GM12878 (cell line): ENCODE results near the gene PLPP2. TPM values are rescaled to one million over a fixed set of nuclear protein-coding genes. Genes with fewer than 3 reads are reported as not detected.

Experiments
- HSF1 ChIP-seq: fragments of 150-350 bp; IDR thresholded peaks from 2 replicates; pipeline ENCODE4 v1.6.1; 2014; ENCODE audit warnings: mild to moderate bottlenecking, low read depth, low read length
- JUND ChIP-seq: IDR thresholded peaks from 2 replicates; pipeline ENCODE4 v1.6.1; 2012; ENCODE audit warnings: low read depth, mild to moderate bottlenecking, low read length, improper control_type of control experiment, moderate library complexity
- PML ChIP-seq: IDR thresholded peaks from 2 replicates; pipeline ENCODE4 v1.6.1; 2012; ENCODE audit warnings: low read length, inconsistent platforms
- SKIL ChIP-seq: fragments of 450-650 bp; IDR thresholded peaks from 2 replicates; pipeline ENCODE4 v1.6.1; 2017; ENCODE audit warnings: mild to moderate bottlenecking, low read depth, inconsistent platforms; ENCODE audit not compliant: poor library complexity, severe bottlenecking
- ZBTB33 ChIP-seq: fragments of 450-650 bp; IDR thresholded peaks from 2 replicates; pipeline ENCODE4 v1.6.1; 2017; ENCODE audit warnings: mild to moderate bottlenecking
- ZBTB40 ChIP-seq: fragments of 450-650 bp; IDR thresholded peaks from 2 replicates; pipeline ENCODE4 v1.6.1; 2016; ENCODE audit warnings: mild to moderate bottlenecking, moderate library complexity, borderline replicate concordance
- polyA plus RNA-seq, 11 experiments: library from polyadenylated mRNA; depleted of rRNA in 4 of 11; unstranded in 6 of 11; stranded (reverse) in 5 of 11; fragments of >200 nt; fragmentation: Nextera tagmentation in 4 of 11; fragmentation: Illumina TruSeq in 1 of 11; extraction: Ambion mirVana in 4 of 11; extraction: Trizol in 1 of 11; gene quantifications; 1 replicate in 1 of 11; 2 replicates in 10 of 11; pipeline versions ENCODE4 v1.2.1 to v1.2.3, GENCODE V29; 2011 to 2016; ENCODE audit warnings: inconsistent platforms in 2 of 11, missing spikeins in 2 of 11, low read depth in 1 of 11
- total RNA-seq, 4 experiments: library from RNA; depleted of rRNA in 3 of 4; stranded (reverse); fragments of >200 nt in 3 of 4; fragmentation: Illumina TruSeq in 1 of 4; extraction: Trizol in 1 of 4; gene quantifications; 2 replicates each; pipeline versions ENCODE4 v1.2.1 to v1.2.3, GENCODE V29; 2013 to 2021

PLPP2 gene
- total and polyA plus RNA-seq, 10 of the 15 experiments (the other 5 are each of a cell fraction or from before 2014, with no cell fraction given) = 0.04 to 0.62 (median 0.14) TPM; not detected in 7

GRCh38 chr19:279231-279630, 12.0 kb downstream of the PLPP2 start (continued):
- TF ChIP-seq SKIL = no peak
- no peak for TF ChIP-seq ZBTB40
- TF ChIP-seq ZBTB33 = no peak
- TF ChIP-seq PML = no peak
- TF ChIP-seq HSF1 = no peak
- TF ChIP-seq JUND = no peak
